GM10266 (cell line): Measurements from ENCODE around the gene CRTC1.
"Not testable (repeated sequence)": the region's sequence is repeated elsewhere in the genome, so short reads cannot be mapped to it uniquely, and the experiment has no call there.

Experiments used
- DNase-seq: peaks from one replicate; pipeline ENCODE4 v3.0.0; 2012; ENCODE audit errors: extremely low spot score
- CTCF ChIP-seq: IDR thresholded peaks from 2 replicates; pipeline ENCODE4 v1.5.1; 2012; ENCODE audit warnings: mild to moderate bottlenecking, low read depth; ENCODE audit not compliant: control insufficient read depth, insufficient read depth; ENCODE audit errors: missing control alignments

Gene CRTC1

GRCh38 chr19:18723871-18724377, 40.4 kb downstream of the CRTC1 start:
- TF ChIP-seq CTCF, result no peak
- DNase-seq, result no peak

GRCh38 chr19:18725841-18726770, 42.6 kb downstream of the CRTC1 start:
- no peak for DNase-seq
- TF ChIP-seq CTCF, result no peak

- no peak for TF ChIP-seq CTCF
- no peak for DNase-seq
Observed at GRCh38 chr19:18726846-18727245, 43.4 kb downstream of the CRTC1 start.

DNA sequence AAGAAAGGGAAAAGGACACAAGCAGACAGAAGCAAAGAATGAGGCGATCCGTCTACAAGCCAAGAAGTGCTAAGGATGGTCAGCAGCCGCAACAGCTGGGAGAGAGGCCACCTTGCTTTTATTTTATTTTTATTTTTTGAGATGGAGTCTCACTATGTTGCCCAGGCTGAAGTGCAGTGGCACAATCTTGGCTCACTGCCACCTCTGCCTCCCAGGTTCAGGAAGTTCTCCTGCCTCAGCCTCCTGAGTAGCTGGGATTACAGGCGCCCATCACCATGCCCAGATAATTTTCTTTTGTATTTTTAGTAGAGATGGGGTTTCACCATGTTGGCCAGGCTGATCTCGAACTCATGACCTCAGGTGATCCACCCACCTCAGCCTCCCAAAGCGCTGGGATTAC, 44.1 kb downstream of the CRTC1 start:
- not testable (repeated sequence) for DNase-seq

DNA sequence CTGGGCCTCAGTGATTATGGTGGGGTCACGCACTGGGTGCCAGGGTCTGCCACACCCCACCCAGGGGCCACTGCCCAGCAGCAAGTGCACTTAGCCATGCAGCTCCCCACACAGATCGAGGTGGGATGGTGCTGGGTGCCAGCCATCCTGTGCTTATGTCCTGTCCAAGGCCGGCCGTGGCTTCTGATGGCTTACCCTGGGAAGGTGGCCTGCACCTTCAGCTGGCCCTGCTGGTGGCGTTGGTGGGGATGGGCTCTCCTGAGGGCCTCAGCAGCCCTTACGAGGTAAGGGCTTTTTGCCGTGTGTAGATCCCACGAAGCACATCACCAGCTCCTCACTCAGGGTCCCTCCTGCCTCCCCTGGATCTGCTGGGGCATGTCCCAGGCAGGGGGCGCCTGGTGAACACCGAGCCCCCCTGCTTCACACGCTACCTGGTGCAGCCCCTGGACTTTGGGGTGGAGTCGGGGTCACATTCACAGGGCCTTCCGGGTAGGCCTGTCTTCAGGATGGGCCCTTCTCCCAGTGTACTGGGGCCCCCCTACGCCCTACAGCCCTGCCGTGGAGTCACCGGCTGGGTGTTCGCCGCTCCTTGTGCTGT, 46.6 kb downstream of the CRTC1 start:
- DNase-seq, result no peak
- no peak for TF ChIP-seq CTCF

DNA sequence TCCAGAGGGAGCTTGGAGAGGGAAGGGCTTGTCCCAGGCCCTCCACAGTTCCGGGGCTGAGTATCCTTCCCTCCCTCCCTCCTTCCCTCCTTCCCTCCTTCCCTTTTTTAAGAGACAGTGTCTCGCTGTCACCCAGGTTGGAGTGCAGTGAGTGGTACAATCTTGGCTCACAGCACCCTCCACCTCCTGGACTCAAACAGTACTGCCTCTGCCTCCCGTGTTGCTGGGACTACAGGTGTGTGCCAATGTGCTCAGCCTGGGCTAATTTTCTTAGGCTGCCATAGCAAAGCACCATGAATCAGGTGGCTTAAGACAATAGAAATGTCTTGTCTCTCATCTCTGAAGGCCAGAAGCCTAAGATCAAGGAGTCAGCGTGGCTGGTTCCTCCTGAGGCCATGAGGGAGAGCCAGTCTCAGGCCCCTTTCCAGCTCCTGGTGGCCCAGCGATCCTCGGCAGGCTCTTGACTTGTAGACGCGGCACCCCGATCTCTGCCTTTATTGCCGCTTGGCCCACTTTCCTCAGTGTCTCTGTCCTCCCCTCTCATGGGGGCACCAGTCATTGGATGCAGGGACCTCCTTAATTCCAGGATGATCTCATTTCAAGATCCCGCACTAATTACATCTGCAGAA, 47.5 kb downstream of the CRTC1 start:
- DNase-seq, result no peak
- no peak for TF ChIP-seq CTCF

DNA sequence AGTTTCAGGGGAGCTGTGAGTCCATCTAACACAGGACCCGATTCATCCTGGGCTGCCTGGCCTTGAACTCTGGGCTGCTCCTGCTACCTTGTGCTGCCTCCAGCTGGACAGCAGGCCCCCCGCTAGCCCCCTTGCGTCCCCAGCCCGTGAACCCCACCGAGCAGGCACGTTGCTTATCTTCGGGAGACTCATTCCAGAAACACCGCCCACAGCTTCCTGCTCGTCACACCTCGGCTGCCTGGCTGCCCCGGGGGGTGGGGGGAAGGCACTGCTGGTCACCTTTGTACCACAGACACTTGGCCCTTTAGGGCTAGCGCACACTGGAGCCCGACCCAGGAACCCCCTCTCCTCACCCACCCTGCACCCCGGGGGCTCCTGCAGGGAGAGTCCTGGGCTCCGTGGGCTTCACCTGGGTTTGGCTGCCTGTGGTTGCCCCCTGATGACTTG, 48.1 kb downstream of the CRTC1 start:
- TF ChIP-seq CTCF, result no peak
- no peak for DNase-seq
